Neural progenitor cell (in vitro differentiated cells): ENCODE measurements around the gene PTHLH.

Experiments used
- CTCF ChIP-seq: fragments of 200-600 bp; sonication (generic); IDR thresholded peaks from 2 replicates; pipeline ENCODE4 v1.5.1; 2017; ENCODE audit warnings: antibody characterized with exemption, mild to moderate bottlenecking
- EZH2 ChIP-seq: fragments of 200-600 bp; sonication (generic); IDR thresholded peaks from 2 replicates; pipeline ENCODE4 v1.6.1; 2017; ENCODE audit warnings: antibody characterized with exemption, mild to moderate bottlenecking, moderate library complexity

- TF ChIP-seq CTCF = no peak
- no peak for TF ChIP-seq EZH2
Observed at GRCh38 chr12:27964123-27964522, 8.4 kb downstream of the PTHLH start.
